Measurements from ENCODE around the gene TMUB2. TPM values are rescaled to one million over a fixed set of nuclear protein-coding genes. Genes with fewer than 3 reads are reported as not detected.

TMUB2 gene
- polyA plus RNA-seq, 1 experiment, result 34.3 TPM

GRCh38 chr17:44191941-44192496, 5.2 kb downstream of the TMUB2 start:
- POLR2A ChIA-PET, result interaction anchor here (0.6 to 1.0 kb wide), 3 partner anchors 14 to 30 kb away, joined by 3 to 4 read pairs (median 4); no protein-coding TSS in a partner anchor
- TF ChIP-seq CTCF (IDR thresholded peaks at IDR 0.05; ENCODE audit: low read depth, low read length), result no peak
- no peak overlapping the region for H3K27ac ChIP-seq (ENCODE audit: low read depth, low read length)
- H3K4me3 ChIP-seq (ENCODE audit: low read depth, low read length), result no peak overlapping the region
- no peaks in the 10 kb centered on the region; the same call in 1 of the 2 replicates for H3K9me3 ChIP-seq (ENCODE audit: control insufficient read depth, insufficient read depth, low read length)
- no peak for DNase-seq (ENCODE audit: low read depth, low spot score)
- no peaks in the 10 kb centered on the region for H3K27me3 ChIP-seq (ENCODE audit: control insufficient read depth, insufficient read depth, low read length)
- CTCF ChIA-PET, result no interaction called here

GRCh38 chr17:44192750-44193149, 6.0 kb downstream of the TMUB2 start:
- POLR2A ChIA-PET, result interaction anchor here (1.0 kb wide), 1 partner anchor 18 kb away, joined by 4 read pairs; no protein-coding TSS in a partner anchor
- CTCF ChIA-PET, result interaction anchor here (0.6 kb wide), 1 partner anchor 138 kb away, joined by 6 read pairs; no protein-coding TSS in a partner anchor
- no peak overlapping the region for H3K27ac ChIP-seq (ENCODE audit: low read depth, low read length)

GRCh38 chr17:44193326-44194084, 6.7 kb downstream of the TMUB2 start:
- Histone ChIP-seq H3K27me3 (ENCODE audit: control insufficient read depth, insufficient read depth, low read length) (no peaks in the 10 kb centered on the region), H3K9me3 (ENCODE audit: control insufficient read depth, insufficient read depth, low read length) (no peaks in the 10 kb centered on the region), H3K27ac (ENCODE audit: low read depth, low read length) (peak overlapping the region; percentile 70), H3K4me3 (ENCODE audit: low read depth, low read length) (no peak overlapping the region)
- no peak for DNase-seq (ENCODE audit: low read depth, low spot score)
- ChIA-PET POLR2A (interaction anchor here (0.8 kb wide), 1 partner anchor 15 kb away, joined by 4 read pairs; no protein-coding TSS in a partner anchor), CTCF (interaction anchor here (0.6 kb wide), 1 partner anchor 137 kb away, joined by 6 read pairs; no protein-coding TSS in a partner anchor)
- TF ChIP-seq CTCF (IDR thresholded peaks at IDR 0.05; ENCODE audit: low read depth, low read length), result no peak

More at GRCh38 chr17:44192750-44193149, 6.0 kb downstream of the TMUB2 start:
- Histone ChIP-seq H3K27me3 (ENCODE audit: control insufficient read depth, insufficient read depth, low read length) (no peaks in the 10 kb centered on the region), H3K9me3 (ENCODE audit: control insufficient read depth, insufficient read depth, low read length) (no peaks in the 10 kb centered on the region), H3K4me3 (ENCODE audit: low read depth, low read length) (no peak overlapping the region)
- no peak for DNase-seq (ENCODE audit: low read depth, low spot score)
- no peak for TF ChIP-seq CTCF (IDR thresholded peaks at IDR 0.05; ENCODE audit: low read depth, low read length)

- ChIA-PET POLR2A (interaction anchor here (2.8 kb wide), 1 partner anchor 11 kb away, joined by 14 read pairs; the partner anchor contains the start of gene TMUB2), CTCF (no interaction called here)
- Histone ChIP-seq H3K4me3 (ENCODE audit: low read depth, low read length) (no peak overlapping the region), H3K27me3 (ENCODE audit: control insufficient read depth, insufficient read depth, low read length) (no peaks in the 10 kb centered on the region), H3K9me3 (ENCODE audit: control insufficient read depth, insufficient read depth, low read length) (no peaks in the 10 kb centered on the region), H3K27ac (ENCODE audit: low read depth, low read length) (no peak overlapping the region)
- no peak for DNase-seq (ENCODE audit: low read depth, low spot score)
- no peak for TF ChIP-seq CTCF (IDR thresholded peaks at IDR 0.05; ENCODE audit: low read depth, low read length)
Measured at GRCh38 chr17:44197107-44197506, 10.3 kb downstream of the TMUB2 start.
